ENCODE data around the gene PDE3A. TPM values are rescaled to one million over a fixed set of nuclear protein-coding genes. Genes with fewer than 3 reads are reported as not detected.

PDE3A gene
- total and polyA plus RNA-seq, 7 donors = 6.6 to 90.0 (median 56.8) TPM

DNA sequence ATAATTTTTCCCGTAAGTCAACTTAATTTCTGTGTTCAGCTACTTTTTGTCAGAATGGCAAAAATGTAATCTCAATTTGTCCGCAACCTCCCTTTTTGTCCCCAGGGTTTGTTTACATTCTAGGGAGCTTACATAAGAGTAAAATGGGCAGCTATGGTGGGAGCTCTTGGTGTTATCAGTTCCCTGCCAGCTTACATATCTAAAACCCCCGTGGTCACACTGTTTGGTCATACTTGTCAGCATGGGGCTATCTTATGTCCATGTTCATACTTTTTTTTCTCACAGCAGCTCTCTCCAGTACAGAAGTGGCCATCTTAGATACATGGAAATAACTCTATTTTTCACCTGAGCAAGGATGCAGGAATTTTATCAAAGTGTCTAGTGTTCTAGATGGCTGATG is 343.5 kb downstream of the PDE3A start:
- no peak overlapping the region for H3K27ac ChIP-seq
- H3K36me3 ChIP-seq = no peaks in the 10 kb centered on the region
- 66 to 76% methylated on average over 3 of the region's 3 CpGs for WGBS, 2 donors
- no peak overlapping the region for H3K4me3 ChIP-seq
- DNase-seq = no peak
- H3K27me3 ChIP-seq = no peaks in the 10 kb centered on the region
- H3K9me3 ChIP-seq = no peaks in the 10 kb centered on the region
- intact Hi-C loops (cut with DNase I) = no loop called here
- no peaks in the 10 kb centered on the region for H3K4me1 ChIP-seq
- TF ChIP-seq, protein P1, sequence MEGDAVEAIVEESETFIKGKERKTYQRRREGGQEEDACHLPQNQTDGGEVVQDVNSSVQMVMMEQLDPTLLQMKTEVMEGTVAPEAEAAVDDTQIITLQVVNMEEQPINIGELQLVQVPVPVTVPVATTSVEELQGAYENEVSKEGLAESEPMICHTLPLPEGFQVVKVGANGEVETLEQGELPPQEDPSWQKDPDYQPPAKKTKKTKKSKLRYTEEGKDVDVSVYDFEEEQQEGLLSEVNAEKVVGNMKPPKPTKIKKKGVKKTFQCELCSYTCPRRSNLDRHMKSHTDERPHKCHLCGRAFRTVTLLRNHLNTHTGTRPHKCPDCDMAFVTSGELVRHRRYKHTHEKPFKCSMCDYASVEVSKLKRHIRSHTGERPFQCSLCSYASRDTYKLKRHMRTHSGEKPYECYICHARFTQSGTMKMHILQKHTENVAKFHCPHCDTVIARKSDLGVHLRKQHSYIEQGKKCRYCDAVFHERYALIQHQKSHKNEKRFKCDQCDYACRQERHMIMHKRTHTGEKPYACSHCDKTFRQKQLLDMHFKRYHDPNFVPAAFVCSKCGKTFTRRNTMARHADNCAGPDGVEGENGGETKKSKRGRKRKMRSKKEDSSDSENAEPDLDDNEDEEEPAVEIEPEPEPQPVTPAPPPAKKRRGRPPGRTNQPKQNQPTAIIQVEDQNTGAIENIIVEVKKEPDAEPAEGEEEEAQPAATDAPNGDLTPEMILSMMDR (IDR thresholded peaks at IDR 0.05) = no peak

DNA sequence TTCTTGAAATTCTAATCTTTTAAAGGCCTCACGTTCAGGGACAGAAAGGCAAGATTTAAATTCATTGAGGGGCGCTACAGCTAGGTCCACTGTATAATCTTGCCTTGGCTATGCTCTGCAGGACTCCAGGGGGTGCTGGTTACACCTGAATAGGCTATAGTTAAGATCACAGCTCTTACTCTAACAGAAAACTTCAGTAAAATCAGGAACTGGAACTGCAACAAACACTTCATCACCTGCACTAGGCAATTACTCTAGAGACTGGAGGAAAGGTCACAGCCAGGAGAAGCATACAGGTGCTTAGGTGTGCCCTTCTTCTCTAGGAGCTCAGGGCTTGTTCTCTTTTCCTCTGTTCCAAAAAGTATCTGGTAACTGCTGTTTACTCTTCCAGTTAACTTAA is 347.7 kb downstream of the PDE3A start:
- Histone ChIP-seq H3K36me3 (no peaks in the 10 kb centered on the region), H3K27me3 (no peaks in the 10 kb centered on the region), H3K4me3 (no peak overlapping the region), H3K27ac (no peak overlapping the region), H3K9me3 (no peaks in the 10 kb centered on the region), H3K4me1 (no peaks in the 10 kb centered on the region)
- intact Hi-C loops (cut with DNase I) = no loop called here
- TF ChIP-seq EP300 (IDR thresholded peaks at IDR 0.05) (no peak), POLR2A (IDR thresholded peaks at IDR 0.05) (no peak), POLR2AphosphoS5 (IDR thresholded peaks at IDR 0.05) (no peak)
- TF ChIP-seq, protein P1 (IDR thresholded peaks at IDR 0.05) = no peak
- WGBS, 2 donors = 22 to 68% methylated on average over 2 of the region's 2 CpGs
- DNase-seq = no peak

DNA sequence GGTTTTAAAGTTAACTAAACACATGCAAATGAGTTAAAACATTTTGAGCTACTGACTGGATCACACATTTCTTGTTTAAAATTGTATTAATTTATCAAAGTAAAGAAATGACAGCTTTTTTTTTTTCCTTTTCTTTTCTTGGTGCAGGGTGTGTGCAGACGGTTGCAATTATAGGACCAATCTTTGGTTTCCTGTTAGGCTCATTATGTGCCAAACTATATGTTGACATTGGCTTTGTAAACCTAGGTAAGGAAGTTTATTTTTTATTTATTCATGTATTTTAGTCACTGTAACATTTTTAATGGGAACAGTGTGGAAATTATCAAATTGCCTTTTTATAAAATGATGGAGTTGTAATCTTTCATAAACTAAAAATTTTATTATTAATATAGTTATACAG is 348.6 kb downstream of the PDE3A start:
- H3K4me3 ChIP-seq = no peak overlapping the region
- intact Hi-C loops (cut with DNase I) = no loop called here
- 17 to 61% methylated on average over 1 of the region's 1 CpG for WGBS, 2 donors
- H3K4me1 ChIP-seq = no peaks in the 10 kb centered on the region
- no peak overlapping the region for H3K27ac ChIP-seq
- TF ChIP-seq POLR2A (IDR thresholded peaks at IDR 0.05) (no peak), POLR2AphosphoS5 (IDR thresholded peaks at IDR 0.05) (no peak), EP300 (IDR thresholded peaks at IDR 0.05) (no peak)
- TF ChIP-seq, protein P1 (IDR thresholded peaks at IDR 0.05) = no peak
- no peaks in the 10 kb centered on the region for H3K9me3 ChIP-seq
- H3K27me3 ChIP-seq = no peaks in the 10 kb centered on the region
- no peak for DNase-seq
- no peaks in the 10 kb centered on the region for H3K36me3 ChIP-seq

DNA sequence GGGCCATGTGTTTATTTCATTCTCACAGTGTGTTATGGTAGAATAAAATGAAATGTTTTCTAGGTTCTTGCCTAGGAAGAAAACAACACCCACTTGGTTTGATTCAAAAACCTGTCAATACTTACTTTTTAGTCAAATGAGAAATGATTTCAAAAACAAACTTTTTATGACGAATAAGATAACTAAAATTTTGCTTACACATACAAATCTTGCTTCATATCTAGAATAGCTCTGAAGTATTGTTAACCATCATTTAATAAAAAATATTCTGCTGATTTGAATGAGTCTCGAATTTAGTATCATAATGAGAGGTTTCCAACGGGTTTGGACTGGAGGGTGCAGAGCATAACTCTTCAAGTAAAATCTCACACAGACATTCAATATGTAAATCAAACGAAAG is 350.0 kb downstream of the PDE3A start:
- TF ChIP-seq EP300 (IDR thresholded peaks at IDR 0.05) (no peak), POLR2AphosphoS5 (IDR thresholded peaks at IDR 0.05) (no peak), POLR2A (IDR thresholded peaks at IDR 0.05) (no peak)
- TF ChIP-seq, protein P1 (IDR thresholded peaks at IDR 0.05) = no peak
- intact Hi-C loops (cut with DNase I) = no loop called here
- H3K9me3 ChIP-seq = no peaks in the 10 kb centered on the region
- no peaks in the 10 kb centered on the region for H3K36me3 ChIP-seq
- no peak for DNase-seq
- no peaks in the 10 kb centered on the region for H3K27me3 ChIP-seq
- no peaks in the 10 kb centered on the region for H3K4me1 ChIP-seq
- H3K4me3 ChIP-seq = no peak overlapping the region
- WGBS, 2 donors = 90% methylated on average over 4 of the region's 4 CpGs
- H3K27ac ChIP-seq = no peak overlapping the region

DNA sequence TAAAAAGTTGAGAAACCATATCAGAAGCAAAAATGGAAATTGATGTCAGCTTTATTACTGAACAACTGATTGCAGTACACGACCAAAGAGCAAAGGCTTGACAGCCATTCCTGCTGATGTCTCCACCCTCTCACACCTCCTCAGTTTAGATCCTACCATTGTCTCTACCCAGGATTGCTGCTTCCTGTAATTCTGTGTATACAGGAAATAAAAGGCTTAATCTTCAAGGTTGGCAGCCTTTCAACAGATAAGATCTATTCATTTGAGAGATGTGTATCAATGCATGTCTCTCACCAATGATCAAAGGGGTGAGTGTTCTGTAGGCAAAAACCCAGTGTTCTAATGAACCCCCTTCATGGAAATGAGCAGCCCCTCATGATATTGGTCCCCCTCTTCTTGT is 353.8 kb downstream of the PDE3A start:
- no peak for DNase-seq
- 10 to 53% methylated on average over 1 of the region's 1 CpG for WGBS, 2 donors
- Histone ChIP-seq H3K4me3 (no peak overlapping the region), H3K27ac (no peak overlapping the region), H3K27me3 (no peaks in the 10 kb centered on the region), H3K4me1 (no peaks in the 10 kb centered on the region), H3K9me3 (no peaks in the 10 kb centered on the region), H3K36me3 (no peaks in the 10 kb centered on the region)
- intact Hi-C loops (cut with DNase I) = no loop called here
- no peak for TF ChIP-seq POLR2A (IDR thresholded peaks at IDR 0.05)
- TF ChIP-seq, protein P1 (IDR thresholded peaks at IDR 0.05) = no peak
- no peak for TF ChIP-seq EP300 (IDR thresholded peaks at IDR 0.05)
- TF ChIP-seq POLR2AphosphoS5 (IDR thresholded peaks at IDR 0.05) = no peak
